ENCODE data around the gene CLIP3. TPM values are rescaled to one million over a fixed set of nuclear protein-coding genes. Genes with fewer than 3 reads are reported as not detected.

CLIP3 gene
- total and polyA plus RNA-seq, 2 of the 13 experiments (the other 11 are each of a cell fraction or from before 2014, with no cell fraction given), result 0.15 to 1.2 TPM

DNA sequence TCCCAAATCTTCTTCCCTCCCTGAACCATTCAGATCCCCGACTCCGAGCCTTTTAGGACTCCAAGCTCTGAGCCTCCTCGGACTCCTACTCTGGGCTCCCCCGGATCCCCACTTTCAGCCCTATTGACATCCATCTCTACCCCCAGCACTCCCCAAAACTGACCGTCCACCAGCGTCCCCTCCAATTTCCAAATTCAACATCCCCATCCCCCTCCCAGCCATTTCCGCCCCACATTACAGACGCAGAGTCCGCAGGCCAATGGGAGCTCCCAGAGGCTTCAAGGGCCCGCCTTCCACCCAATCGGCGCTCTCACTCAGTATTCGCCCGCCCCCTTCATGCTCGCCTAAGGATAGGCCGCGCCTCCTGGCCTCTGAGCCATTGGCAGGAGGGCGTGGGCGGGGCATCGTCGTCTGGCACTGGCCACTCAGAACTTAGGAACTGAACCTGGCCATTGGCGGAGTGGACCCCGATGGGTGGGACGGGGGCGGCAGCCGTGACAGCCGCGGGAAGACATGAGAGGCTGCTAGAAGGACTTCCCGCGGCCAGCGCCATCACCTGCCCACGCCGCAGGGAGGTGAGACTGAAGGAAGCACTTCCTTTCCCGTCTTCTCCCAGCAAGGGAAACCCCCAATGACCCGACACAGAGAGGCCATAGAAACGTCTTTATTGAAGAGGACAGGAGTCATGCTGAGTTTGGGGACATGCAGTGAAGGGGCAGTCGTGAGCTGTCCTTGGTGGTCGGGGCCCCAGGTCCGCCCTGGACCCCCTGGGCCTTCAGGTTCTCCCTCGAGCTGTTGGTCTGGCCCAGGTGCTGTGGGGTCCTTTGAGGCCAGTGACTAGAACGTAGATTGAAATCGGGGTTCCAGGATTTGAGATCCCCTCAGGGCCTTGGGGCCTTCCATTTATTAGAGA lies 18.4 kb downstream of the CLIP3 start, which contains the start of gene ALKBH6 (continued):
- TF ChIP-seq HMG20A (CRISPR knock-in tag; IDR thresholded peaks at IDR 0.05; ENCODE audit: borderline replicate concordance) (no peak), SIN3A (IDR thresholded peaks at IDR 0.05; ENCODE audit: borderline replicate concordance, low read depth, low read length) (peak; percentile 91; the same call in 1 of the 2 replicates), GZF1 (CRISPR knock-in tag; IDR thresholded peaks at IDR 0.05) (no peak), ZMYM4 (CRISPR knock-in tag; IDR thresholded peaks at IDR 0.05) (peak; percentile 65; the same call in 1 of the 2 replicates), FOXP1 (IDR thresholded peaks at IDR 0.05) (no peak), FOXP1 (CRISPR knock-in tag; IDR thresholded peaks at IDR 0.05) (no peak), ZNF136 (CRISPR knock-in tag; IDR thresholded peaks at IDR 0.05; ENCODE audit: low read depth) (no peak), RARA (CRISPR knock-in tag; IDR thresholded peaks at IDR 0.05) (no peak), KDM1A (CRISPR knock-in tag; IDR thresholded peaks at IDR 0.05) (no peak), FOXO1 (CRISPR knock-in tag; IDR thresholded peaks at IDR 0.05) (no peak), ZFP90 (CRISPR knock-in tag; IDR thresholded peaks at IDR 0.05; ENCODE audit: borderline replicate concordance) (no peak), PCBP1 (IDR thresholded peaks at IDR 0.05; ENCODE audit: borderline replicate concordance, low read depth, low read length) (peak; percentile 89; the same call in 1 of the 2 replicates), NCOR1 (IDR thresholded peaks at IDR 0.05; ENCODE audit: borderline replicate concordance, low read length) (no peak), ZFP82 (CRISPR knock-in tag; IDR thresholded peaks at IDR 0.05; ENCODE audit: borderline replicate concordance) (no peak), ZNF563 (CRISPR knock-in tag; IDR thresholded peaks at IDR 0.05) (no peak), ZNF768 (CRISPR knock-in tag; IDR thresholded peaks at IDR 0.05) (no peak), ZC3H4 (CRISPR knock-in tag; IDR thresholded peaks at IDR 0.05; ENCODE audit: borderline replicate concordance) (no peak), HDAC2 (CRISPR knock-in tag; IDR thresholded peaks at IDR 0.05) (no peak), ZNF121 (CRISPR knock-in tag; IDR thresholded peaks at IDR 0.05) (no peak), MIER3 (CRISPR knock-in tag; IDR thresholded peaks at IDR 0.05; ENCODE audit: borderline replicate concordance) (no peak)
- TF ChIP-seq, protein P1, sequence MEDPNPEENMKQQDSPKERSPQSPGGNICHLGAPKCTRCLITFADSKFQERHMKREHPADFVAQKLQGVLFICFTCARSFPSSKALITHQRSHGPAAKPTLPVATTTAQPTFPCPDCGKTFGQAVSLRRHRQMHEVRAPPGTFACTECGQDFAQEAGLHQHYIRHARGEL (CRISPR knock-in tag; IDR thresholded peaks at IDR 0.05), result no peak
- TF ChIP-seq, protein P2, sequence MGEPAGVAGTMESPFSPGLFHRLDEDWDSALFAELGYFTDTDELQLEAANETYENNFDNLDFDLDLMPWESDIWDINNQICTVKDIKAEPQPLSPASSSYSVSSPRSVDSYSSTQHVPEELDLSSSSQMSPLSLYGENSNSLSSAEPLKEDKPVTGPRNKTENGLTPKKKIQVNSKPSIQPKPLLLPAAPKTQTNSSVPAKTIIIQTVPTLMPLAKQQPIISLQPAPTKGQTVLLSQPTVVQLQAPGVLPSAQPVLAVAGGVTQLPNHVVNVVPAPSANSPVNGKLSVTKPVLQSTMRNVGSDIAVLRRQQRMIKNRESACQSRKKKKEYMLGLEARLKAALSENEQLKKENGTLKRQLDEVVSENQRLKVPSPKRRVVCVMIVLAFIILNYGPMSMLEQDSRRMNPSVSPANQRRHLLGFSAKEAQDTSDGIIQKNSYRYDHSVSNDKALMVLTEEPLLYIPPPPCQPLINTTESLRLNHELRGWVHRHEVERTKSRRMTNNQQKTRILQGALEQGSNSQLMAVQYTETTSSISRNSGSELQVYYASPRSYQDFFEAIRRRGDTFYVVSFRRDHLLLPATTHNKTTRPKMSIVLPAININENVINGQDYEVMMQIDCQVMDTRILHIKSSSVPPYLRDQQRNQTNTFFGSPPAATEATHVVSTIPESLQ (CRISPR knock-in tag; conservative IDR thresholded peaks at IDR 0.05), result no peak
- TF ChIP-seq, protein P3, sequence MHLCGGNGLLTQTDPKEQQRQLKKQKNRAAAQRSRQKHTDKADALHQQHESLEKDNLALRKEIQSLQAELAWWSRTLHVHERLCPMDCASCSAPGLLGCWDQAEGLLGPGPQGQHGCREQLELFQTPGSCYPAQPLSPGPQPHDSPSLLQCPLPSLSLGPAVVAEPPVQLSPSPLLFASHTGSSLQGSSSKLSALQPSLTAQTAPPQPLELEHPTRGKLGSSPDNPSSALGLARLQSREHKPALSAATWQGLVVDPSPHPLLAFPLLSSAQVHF (CRISPR knock-in tag; IDR thresholded peaks at IDR 0.05), result no peak
- TF ChIP-seq, protein P4, sequence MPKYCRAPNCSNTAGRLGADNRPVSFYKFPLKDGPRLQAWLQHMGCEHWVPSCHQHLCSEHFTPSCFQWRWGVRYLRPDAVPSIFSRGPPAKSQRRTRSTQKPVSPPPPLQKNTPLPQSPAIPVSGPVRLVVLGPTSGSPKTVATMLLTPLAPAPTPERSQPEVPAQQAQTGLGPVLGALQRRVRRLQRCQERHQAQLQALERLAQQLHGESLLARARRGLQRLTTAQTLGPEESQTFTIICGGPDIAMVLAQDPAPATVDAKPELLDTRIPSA (CRISPR knock-in tag; IDR thresholded peaks at IDR 0.05; ENCODE audit: borderline replicate concordance), result no peak
- TF ChIP-seq, protein P5, sequence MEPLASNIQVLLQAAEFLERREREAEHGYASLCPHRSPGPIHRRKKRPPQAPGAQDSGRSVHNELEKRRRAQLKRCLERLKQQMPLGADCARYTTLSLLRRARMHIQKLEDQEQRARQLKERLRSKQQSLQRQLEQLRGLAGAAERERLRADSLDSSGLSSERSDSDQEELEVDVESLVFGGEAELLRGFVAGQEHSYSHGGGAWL (CRISPR knock-in tag; IDR thresholded peaks at IDR 0.05), result peak; percentile 49; the same call in 1 of the 2 replicates
- TF ChIP-seq, protein P6, sequence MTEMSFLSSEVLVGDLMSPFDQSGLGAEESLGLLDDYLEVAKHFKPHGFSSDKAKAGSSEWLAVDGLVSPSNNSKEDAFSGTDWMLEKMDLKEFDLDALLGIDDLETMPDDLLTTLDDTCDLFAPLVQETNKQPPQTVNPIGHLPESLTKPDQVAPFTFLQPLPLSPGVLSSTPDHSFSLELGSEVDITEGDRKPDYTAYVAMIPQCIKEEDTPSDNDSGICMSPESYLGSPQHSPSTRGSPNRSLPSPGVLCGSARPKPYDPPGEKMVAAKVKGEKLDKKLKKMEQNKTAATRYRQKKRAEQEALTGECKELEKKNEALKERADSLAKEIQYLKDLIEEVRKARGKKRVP (CRISPR knock-in tag; IDR thresholded peaks at IDR 0.05), result no peak; a peak in 1 of 4 replicates

Data from HepG2 (cell line).